GM21526 (cell line): ENCODE measurements around the gene EML3.
"Not testable (repeated sequence)": the region's sequence is repeated elsewhere in the genome, so short reads cannot be mapped to it uniquely, and the experiment has no call there.

Source experiments
- ATAC-seq: cut with Tn5 transposase; IDR thresholded peaks from one replicate; pipeline ENCODE4 v1.9.1; 2021; ENCODE audit warnings: moderate library complexity; ENCODE audit not compliant: unreplicated experiment, low FRiP score

Gene EML3

GRCh38 chr11:62573592-62574362 lies 38.8 kb downstream of the EML3 start, which contains the start of gene EEF1G:
TSS of gene EEF1G (minus strand) at chr11:62573891. CDS start at chr11:62573842, 49 bp downstream.
- peak; percentile 77 for ATAC-seq

DNA sequence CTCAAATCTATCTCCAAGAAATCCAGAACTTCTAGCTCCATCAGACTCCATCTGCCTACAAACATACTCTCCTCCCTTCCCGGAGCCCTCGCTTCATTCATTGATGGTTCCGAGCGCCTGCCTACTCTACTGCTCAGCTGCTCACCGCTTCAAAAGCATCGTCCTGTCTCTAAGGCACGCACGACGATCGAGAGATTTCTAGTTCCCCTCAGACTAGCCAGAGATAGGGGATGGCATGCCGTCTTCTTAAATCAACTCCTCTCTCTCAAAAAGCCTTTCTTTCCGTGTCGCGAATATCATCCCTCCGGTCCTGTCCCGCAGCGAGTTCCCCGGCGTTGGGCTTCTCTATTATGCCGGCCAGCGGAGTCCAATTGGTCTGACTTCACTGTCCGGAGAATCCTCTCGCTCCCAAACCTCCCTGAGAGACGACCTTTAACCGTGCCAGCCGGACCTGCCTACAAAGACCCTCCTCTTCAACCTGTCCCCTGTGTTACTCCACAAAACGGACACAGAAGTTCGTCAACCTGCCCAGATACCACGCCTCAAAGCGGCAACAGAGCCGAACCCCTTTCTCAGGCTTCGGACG lies 39.5 kb downstream of the EML3 start:
- no peak for ATAC-seq

DNA sequence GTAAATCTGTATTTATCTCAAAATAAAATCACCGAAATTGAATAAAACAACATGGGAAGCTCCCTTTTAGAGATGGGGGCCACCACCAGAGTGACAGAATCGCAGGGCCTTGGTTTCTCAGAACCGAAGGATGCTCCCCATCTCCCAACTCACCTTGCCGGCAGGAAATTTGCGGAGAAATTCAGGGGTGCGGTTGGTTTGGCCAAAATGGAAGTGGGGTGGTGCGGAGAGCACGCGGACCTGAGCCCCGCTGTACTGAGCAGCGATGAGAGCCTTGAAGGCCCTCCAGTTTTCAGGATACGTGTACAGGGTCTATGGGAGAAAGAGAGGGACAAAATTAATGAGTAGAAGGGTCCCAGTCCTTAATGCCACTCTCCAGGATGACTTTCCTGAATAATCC lies 40.1 kb downstream of the EML3 start:
- no peak for ATAC-seq

GRCh38 chr11:62571493-62571892 lies 41.1 kb downstream of the EML3 start:
- ATAC-seq: not testable (repeated sequence)

- not testable (repeated sequence) for ATAC-seq
Observed at GRCh38 chr11:62570903-62571302, 41.7 kb downstream of the EML3 start.

DNA sequence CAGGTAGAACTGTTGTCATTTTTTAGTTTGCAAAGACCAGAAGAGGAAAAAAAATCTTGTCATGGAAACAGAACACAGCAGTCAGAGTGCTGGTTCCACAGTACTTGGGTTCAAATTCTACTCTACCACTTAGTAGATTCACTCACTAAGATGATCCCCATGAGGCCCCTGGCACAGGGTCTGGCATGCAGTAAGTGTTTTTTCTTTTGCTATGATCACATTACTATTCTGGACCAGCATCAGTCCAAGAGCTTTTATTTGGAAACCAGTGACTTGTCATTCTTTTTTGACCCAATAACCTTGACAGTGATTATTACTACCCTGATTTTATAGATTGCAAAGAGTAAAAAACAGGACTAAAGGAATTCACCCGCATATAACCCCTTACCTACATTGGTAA lies 43.0 kb downstream of the EML3 start:
- no peak for ATAC-seq

DNA sequence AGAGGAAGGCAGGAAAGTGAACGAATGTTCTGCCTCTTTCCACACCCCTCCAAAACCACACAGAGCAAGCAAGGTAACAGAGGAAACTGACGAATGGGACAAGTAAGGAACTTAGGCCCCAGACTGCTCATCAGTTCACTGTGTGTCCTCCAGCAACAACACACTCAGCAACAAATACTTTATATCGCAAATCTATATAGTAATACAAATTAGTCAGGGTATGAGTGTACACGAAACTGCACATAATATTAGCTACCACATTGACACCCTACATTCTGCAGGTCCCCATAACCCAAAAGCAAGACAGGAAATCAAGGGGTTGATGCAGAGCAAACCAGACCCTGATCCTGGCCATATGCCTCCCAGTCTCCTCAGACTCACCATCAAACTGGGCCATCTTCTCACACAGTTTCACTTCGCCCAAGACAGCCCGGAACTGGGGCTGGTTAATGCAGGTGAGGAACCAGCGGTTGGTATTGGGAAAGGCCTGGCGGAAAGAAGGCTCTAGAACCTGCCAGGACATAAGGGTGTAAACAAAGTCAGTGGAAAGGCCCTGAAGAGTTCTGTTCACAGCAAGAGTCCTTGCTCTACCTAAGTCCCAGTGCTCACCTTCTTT lies 45.4 kb downstream of the EML3 start:
- no peak for ATAC-seq

DNA sequence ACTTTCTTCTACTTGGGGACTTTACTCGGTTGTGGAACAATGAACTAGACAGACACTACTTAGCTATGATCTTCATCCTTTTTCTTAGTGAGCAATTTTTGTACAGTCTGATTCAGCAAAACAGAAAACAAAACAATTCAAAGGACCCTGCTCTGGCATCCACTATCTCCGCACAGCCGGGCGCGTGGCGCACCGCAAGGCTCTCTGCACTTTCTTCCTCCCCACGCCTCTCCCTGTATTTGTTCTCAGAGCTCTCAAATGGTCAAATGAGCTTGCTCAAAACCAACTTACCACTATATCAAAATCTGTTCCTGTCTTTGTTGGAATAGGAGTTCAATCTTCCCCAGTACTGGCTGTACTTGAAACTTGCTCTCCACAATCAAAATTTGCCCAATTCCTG lies 46.3 kb downstream of the EML3 start:
- no peak for ATAC-seq

GRCh38 chr11:62565100-62565802 lies 47.3 kb downstream of the EML3 start:
- no peak for ATAC-seq

- not testable (repeated sequence) for ATAC-seq
Observed at GRCh38 chr11:62561677-62562230, 50.8 kb downstream of the EML3 start.

- no peak for ATAC-seq
Observed at GRCh38 chr11:62560566-62561103, 51.9 kb downstream of the EML3 start.

DNA sequence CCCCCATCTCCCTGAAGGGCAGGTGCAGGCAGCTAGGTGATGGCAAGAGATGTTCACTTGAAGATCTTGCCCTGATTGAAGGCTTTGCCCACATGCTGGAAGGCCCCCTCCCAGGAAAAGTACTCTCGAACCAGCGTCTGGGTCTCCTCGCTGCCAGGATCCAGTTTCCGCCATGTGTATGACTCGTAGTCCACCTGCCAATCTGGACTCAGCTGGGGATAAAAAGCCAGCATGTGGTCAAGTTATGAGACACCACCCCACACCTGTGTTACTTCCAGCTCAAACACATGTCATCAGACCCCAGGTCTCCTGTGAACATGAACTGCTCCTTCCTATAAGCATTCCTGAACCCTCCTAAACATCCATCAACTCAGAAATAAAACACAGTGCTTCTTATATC lies 52.9 kb downstream of the EML3 start:
- ATAC-seq: not testable (repeated sequence)

GRCh38 chr11:62559204-62559603 lies 53.4 kb downstream of the EML3 start:
- no peak for ATAC-seq

DNA sequence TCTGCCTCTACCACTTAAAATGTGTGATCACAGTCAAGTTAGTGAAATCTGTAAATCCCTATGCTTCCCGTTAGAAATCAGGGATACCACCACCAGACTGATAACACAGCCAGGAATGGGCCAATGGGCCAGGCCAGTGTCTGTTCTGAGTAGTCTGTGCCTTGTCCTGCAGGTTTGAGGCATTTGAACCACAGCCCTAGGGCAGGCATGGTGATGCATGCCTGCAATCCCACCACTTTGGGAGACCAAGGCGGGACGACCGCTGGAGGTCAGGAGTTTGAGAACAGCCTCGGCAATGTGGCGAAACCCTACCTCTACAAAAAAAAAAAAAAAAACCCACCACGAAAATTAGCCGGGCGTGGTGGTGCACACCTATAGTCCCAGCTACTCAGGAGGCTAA lies 53.9 kb downstream of the EML3 start:
- ATAC-seq: no peak

DNA sequence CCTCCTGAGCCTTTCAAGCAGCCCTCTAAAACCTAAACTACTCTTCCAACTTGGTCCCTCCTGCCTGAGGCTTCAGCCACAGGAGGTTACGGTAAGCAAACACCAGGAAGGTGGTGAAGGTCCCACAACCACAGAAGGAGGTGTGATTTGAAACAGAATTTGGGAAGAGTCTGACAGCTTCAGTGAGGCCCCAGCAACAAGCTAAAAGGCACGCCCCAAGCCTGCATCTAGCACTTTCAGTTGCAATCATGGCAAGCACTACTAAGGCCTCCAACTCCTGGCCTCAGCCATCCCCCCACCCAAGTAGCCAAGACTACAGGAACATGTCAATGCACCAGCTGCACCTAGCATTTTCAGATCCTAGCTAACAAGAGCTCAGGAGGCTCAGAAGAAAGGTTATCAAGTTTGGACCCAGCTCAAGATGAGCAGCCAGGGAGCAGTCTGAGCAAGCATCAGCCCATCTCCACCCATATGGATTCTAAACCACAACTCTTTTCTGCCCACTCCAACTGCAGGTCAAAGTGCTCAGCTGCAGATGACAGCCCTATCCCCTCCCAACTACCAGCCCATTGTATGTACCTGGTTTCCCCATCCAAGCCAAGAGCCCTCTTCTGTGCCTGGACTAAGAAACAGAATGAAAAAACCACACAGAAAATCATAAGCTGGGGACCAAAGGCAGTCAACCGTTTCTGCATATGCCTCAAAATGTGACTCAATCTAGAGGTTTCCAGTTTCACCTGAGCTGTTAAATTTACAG lies 55.5 kb downstream of the EML3 start:
- no peak for ATAC-seq

GRCh38 chr11:62556108-62556874 lies 56.3 kb downstream of the EML3 start:
- ATAC-seq: no peak

DNA sequence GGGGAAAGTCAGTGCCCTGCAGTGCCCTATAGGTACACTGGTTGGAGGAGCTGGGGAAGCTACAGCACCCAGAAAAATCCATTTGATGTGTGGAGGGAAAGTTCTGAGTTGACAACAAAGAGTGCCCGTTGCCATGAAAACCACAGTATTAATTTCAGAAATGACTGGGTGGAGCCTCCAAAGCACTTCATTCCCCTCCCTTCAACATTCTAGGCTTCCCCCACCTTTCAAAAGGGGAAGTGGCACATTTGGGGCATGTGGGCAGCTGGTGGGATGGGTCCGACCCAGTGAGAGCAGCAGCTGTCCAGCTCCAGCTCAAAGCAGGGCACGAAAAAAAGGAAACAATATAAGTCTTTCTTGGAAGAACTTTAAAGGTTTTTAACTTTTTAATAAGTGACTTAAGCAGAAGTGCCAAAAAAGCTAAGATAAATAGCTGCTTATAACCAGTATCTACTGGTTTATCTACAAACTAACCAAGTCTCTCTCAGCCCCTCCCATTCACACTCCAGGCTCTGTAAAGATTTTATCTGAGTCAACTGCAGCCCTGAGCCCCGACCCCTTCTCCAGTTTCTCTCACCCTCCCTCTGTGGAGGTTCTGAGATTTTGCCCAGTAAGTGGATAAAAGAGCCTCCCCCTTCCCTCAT lies 57.0 kb downstream of the EML3 start:
- ATAC-seq: no peak

DNA sequence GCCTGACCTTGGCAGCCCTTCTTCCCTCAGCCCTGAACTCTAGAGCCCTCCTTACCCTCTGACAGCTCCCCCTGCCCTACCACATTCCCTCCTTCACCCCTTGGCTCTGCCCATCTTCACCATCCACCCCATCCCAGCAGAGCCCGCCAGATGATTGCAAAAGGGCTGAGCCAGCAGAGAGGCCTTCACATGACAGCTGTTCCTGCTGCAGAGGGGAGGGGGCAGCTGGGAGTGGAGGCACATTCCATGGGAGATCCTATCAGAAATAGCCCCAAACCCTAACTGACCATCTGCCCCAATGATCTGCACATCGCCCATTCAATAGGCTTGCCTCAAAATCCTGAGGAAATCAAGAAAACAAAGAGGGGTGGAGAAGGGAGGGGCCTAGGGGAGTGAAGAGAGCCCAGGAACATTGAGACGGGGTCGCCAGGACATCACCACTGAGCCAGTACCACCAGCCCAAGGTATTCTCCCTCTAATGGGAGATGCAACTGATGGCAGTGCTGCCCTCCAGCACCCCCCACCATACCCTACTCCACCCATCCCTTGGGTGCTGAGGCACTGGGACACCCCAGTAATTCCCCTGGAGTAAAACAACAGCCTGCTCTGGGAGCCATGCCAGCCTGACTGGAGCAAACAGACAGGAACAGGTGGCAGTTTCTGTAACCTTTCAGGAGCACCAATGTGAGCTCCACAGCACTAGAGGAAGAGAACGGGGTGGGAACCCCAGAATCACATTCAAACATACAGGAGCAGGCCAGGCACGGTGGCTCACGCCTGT lies 58.0 kb downstream of the EML3 start:
- ATAC-seq: no peak
